ENCODE measurements around the gene SEC24C.
"Not testable (repeated sequence)": the region's sequence is repeated elsewhere in the genome, so short reads cannot be mapped to it uniquely, and the experiment has no call there.

Gene SEC24C

GRCh38 chr10:73789659-73790055 is 45.5 kb downstream of the SEC24C start:
- intact Hi-C loops (cut with DNase I) = no loop called here

GRCh38 chr10:73790886-73791625 is 46.9 kb downstream of the SEC24C start:
- intact Hi-C loops (cut with DNase I) = no loop called here

More at GRCh38 chr10:73789659-73790055, 45.5 kb downstream of the SEC24C start:
- no peak for DNase-seq

DNA sequence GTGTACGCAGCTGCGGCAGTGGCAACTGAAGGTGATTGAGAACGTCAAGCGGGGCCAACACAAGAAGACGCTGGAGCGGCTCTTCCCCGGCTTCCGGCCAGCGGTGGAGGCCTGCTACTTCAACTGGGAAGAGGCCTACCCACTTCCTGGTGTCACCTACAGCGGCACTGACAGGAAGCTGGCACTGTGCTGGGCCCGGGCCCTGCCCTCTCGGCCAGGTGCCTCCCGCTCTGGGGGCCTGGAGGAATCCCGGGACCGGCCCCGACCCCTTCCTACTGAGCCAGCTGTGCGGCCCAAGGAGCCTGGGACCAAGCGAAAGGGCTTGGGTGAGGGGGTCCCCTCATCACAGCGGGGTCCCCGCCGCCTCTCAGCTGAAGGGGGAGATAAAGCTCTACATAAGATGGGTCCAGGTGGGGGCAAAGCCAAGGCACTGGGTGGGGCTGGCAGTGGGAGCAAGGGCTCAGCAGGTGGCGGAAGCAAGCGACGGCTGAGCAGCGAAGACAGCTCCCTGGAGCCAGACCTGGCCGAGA is 47.8 kb downstream of the SEC24C start:
- no peak for DNase-seq
- intact Hi-C loops (cut with DNase I) = no loop called here

More at GRCh38 chr10:73790886-73791625, 46.9 kb downstream of the SEC24C start:
- DNase-seq = no peak

DNA sequence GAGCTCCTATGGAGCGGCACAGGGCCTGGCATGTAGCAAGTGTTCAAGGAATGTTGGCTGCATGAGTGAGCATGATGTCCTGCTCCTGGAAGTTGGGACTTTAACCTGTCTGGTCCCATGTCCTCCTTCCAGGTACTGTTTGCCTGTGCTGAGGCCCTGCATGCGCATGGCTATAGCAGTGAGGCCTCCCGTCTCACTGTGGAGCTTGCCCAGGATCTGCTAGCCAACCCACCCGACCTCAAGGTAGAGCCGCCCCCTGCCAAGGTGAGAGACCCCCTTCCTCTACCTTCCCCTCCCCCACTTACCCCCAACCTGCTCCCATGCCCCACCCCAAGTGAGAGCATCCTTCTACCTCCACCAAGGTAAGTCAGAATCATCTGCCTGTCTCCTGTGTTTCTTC is 49.3 kb downstream of the SEC24C start:
- no peak for DNase-seq
- intact Hi-C loops (cut with DNase I) = no loop called here

DNA sequence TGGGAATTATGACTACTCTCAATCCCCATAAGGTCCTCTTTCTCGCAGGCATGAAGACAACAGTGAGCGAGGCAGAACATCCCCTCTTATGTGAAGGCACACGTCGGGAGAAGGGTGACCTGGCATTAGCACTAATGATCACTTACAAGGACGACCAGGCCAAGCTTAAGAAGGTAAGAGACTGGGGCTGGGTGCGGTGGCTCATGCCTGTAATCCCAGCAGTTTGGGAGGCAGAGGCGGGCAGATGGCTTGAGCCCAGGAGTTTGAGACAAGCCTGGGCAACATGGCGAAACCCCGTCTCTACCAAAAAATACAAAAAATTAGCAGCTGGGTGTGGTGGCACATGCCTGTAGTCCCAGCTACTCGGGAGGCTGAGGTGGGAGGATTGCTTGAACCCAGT is 51.3 kb downstream of the SEC24C start:
- intact Hi-C loops (cut with DNase I); DNase-seq: not testable (repeated sequence)

- DNase-seq; intact Hi-C loops (cut with DNase I): not testable (repeated sequence)
Measured at GRCh38 chr10:73796035-73796434, 51.9 kb downstream of the SEC24C start.

DNA sequence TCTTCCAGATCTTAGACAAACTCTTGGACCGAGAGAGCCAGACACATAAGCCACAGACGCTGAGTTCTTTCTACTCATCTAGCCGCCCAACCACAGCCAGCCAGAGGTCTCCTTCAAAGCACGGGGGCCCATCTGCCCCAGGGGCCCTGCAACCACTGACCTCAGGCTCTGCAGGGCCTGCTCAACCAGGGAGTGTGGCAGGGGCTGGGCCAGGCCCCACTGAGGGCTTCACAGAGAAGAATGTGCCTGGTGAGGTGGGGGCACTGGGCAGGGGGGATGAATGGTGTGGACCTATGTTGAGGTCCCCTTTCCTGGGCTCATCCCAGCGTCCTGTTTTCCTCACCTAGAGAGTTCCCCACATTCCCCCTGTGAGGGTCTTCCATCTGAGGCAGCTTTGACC is 52.6 kb downstream of the SEC24C start:
- intact Hi-C loops (cut with DNase I) = no loop called here
- DNase-seq = no peak

DNA sequence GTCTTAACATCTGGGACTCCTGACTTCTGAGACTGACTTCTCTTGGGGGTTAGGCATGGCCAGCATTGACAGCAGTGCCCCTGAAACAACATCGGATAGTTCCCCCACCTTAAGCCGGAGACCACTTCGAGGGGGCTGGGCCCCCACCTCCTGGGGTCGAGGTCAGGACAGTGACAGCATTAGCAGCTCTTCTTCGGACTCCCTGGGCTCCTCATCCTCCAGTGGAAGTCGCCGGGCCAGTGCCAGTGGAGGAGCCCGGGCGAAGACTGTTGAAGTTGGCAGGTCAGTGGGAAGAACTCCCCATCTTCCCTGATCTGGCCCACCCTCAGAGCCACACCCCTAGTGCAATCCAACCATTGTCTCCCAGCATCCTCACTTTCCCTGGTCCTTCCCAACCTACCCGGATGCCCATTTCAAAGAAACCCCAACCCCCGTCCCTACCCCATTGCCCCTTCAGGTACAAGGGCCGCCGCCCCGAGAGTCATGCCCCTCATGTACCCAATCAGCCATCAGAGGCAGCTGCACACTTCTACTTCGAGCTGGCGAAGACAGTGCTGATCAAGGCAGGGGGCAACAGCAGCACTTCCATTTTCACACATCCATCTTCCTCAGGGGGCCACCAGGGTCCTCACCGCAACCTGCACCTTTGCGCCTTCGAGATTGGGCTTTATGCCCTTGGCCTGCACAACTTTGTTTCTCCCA is 53.3 kb downstream of the SEC24C start:
- no peak for DNase-seq
- intact Hi-C loops (cut with DNase I) = no loop called here

GRCh38 chr10:73798087-73798486 is 53.9 kb downstream of the SEC24C start:
- DNase-seq = no peak
- intact Hi-C loops (cut with DNase I) = no loop called here

DNA sequence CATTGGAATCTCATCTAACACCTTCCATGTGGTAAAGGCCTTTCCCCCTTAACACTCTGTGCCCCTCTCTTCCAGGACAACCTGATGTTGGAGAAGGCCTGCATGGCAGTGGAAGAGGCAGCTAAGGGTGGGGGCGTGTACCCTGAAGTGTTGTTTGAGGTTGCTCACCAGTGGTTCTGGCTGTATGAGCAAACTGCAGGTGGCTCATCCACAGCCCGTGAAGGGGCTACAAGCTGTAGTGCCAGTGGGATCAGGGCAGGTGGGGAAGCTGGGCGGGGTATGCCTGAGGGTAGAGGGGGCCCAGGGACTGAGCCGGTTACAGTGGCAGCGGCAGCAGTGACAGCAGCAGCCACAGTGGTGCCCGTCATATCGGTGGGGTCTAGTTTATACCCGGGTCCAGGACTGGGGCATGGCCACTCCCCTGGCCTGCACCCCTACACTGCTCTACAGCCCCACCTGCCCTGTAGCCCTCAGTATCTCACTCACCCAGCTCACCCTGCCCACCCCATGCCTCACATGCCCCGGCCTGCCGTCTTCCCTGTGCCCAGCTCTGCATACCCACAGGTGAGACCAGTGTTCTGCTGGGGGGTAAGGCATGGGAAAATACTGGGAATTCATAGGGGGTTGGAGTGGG is 54.9 kb downstream of the SEC24C start:
- intact Hi-C loops (cut with DNase I) = no loop called here
- DNase-seq = no peak

- no peak for DNase-seq
- intact Hi-C loops (cut with DNase I) = no loop called here
Measured at GRCh38 chr10:73799899-73800559, 55.9 kb downstream of the SEC24C start.

GRCh38 chr10:73800560-73801252 is 56.5 kb downstream of the SEC24C start:
- intact Hi-C loops (cut with DNase I) = no loop called here
- peak in 1 of 10 donors; percentile 79 for DNase-seq

DNA sequence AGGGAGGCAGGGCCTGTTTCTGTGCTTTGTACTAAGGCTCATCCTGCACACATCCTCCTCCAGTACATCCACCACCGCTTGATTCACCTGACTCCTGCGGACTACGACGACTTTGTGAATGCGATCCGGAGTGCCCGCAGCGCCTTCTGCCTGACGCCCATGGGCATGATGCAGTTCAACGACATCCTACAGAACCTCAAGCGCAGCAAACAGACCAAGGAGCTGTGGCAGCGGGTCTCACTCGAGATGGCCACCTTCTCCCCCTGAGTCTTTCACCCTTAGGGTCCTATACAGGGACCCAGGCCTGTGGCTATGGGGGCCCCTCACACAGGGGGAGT is 57.0 kb downstream of the SEC24C start:
- intact Hi-C loops (cut with DNase I) = no loop called here
- DNase-seq = peak in 2 of 10 donors; percentile 70 to 83

DNA sequence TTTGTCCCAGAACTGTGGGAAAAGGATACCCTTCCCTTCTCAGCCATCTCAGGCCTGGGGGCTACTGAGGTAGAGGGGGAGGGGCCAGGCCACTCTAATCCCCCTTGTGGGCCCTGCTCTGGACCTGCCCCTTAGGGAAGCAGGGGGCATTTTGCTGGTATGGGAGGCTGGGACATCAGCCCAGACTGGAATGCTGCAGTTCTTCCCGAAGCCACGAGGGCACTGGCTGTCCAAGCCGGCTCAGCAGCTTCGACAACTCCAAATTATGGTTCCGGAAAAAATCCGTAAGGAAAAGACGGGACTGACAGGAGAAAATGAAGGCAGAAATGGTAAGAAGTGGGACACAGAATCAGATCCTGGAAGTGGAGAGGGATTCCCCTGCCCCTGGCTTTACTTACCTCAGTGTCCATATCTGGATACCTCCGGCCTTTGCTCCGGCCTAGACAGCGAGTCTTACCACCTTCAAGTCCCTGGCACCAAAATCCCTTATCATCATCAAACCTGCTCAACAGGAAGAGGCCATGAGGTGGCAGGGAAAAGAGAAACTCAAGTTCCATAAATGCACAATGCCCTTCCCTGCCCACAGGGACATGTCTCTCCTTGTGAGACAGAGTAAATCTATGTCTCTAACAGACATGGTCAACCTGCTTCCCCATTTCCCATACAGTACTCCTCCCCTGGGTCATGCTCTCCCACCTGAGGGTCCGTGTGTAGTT is 58.3 kb downstream of the SEC24C start:
- intact Hi-C loops (cut with DNase I) = no loop called here
- DNase-seq = peak in 1 of 10 donors; percentile 70

GRCh38 chr10:73803680-73804286 is 59.6 kb downstream of the SEC24C start:
- intact Hi-C loops (cut with DNase I) = no loop called here
- no peak for DNase-seq

GRCh38 chr10:73806176-73806950 is 62.2 kb downstream of the SEC24C start:
- peak in 2 of 10 donors; percentile 14 to 55 for DNase-seq
- intact Hi-C loops (cut with DNase I) = no loop called here

DNA sequence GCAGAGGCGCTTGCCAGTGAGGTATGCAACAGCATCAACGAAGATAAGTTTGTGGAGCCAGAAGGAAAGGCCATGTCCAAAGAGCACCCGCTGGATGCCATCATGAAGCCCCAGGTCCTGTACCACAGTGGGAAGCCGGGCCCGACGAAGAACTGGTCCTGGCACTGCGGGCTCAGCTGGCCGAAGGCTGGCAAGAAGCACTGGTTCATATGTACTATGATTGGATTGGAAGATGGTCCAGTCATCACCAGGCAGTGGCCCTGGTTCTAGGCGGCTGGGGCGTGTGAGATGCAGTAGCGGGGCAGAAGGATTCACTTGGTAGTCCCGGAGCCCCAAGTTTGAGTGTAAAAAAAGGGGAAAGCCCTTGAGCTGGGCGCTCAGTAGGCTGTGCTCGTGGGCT is 63.3 kb downstream of the SEC24C start:
- DNase-seq = peak in 2 of 10 donors; percentile 61 to 71
- intact Hi-C loops (cut with DNase I) = no loop called here
